Activated CD8-positive, alpha-beta memory T cell treated with anti-CD3 and anti-CD28 coated beads for 24 hours (primary cell): ENCODE data around the gene PPFIA1.
A peak's percentile ranks its signal among the peaks of the same experiment; 100 is the strongest.
"Not testable (repeated sequence)": the region's sequence is repeated elsewhere in the genome, so short reads cannot be mapped to it uniquely, and the experiment has no call there.

Experiments used
- DNase-seq: peaks from one replicate; pipeline ENCODE4 v3.0.0-alpha.2; 2020

Gene PPFIA1

DNA sequence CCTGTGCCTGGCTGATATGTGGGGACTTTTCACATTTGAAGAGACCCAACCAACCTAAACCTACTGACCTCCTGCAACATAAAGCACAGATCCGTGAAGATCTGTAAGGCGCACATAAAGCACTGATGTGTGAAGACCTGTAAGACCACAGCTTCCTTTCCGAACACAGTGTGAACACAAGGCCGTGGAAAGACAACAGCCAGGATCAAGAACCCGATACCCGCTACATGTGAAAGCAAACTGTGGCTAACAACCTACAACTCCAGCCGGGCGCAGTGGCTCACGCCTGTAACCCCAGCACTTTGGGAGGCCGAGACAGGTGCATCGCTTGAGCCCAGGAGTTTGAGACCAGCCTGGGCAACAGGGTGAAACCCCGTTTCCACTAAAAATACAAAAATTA is 17.6 kb upstream of the PPFIA1 start:
- DNase-seq: no peak

DNA sequence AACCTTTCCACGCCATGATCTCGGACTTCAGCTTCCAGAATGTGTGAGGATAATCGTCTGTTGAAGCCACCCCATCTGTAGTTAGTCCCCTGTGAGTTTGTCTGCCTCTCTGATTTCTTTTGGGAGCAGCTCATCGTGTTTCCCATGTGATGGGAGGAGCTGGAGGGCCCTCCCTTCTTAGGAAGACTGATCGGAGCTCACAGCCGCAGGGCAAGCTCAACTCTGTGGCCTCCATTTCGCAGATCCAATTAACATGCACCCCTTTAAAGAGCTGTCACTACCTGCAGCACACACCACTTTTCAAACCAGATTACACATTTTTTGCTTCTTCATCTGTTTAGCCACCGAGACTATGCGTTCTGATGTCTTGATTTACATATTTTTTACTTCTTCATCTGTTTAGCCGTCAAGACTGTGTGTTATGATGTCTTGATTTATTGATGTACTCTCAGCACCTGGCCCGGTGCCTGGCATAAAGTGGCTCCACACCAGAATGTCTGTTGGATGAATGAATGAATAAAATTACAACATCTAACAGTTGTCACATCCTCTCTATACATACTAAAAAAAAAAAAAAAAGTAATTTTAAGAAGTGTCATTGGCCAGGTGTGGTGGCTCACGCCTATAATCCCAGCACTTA is 14.9 kb upstream of the PPFIA1 start:
- DNase-seq: no peak

DNA sequence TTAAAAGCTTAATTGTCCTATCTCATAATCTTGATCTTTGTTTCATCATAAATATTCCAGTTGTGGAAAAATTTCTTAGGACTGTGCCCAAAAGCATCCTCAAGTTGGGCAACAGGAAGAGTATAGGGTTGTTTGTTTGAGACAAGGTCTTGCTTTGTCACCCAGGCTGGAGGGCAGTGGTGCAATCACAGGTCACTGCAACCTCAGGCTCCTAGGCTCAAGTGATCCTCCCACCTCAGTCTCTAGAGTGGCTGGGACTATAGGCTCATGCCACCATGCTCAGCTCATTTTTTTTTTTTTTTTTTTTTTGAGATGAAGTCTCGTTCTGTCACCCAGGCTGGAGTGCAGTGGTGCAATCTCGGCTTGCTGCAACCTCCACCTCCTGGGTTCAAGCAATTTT is 11.4 kb upstream of the PPFIA1 start:
- DNase-seq: not testable (repeated sequence)

DNA sequence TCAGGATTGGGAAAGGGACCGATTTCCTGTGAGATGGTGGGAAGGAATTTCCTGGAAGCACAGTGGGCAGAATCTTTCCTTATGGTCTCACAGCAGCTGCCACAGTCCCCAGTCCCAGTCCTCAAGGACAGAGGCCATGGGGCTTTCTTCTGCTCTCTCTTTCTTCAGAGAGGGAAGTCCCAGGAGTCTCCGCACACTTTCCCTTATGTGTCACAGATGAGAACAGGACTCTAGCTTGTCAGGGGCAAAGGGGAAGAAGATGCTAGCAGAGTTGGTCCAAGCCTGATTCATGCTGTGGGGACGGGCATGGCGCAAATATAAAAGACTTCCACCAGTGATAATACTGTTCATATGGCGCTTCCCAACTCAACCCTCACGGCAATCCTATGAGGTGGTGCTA is 7.5 kb upstream of the PPFIA1 start:
- DNase-seq: no peak

DNA sequence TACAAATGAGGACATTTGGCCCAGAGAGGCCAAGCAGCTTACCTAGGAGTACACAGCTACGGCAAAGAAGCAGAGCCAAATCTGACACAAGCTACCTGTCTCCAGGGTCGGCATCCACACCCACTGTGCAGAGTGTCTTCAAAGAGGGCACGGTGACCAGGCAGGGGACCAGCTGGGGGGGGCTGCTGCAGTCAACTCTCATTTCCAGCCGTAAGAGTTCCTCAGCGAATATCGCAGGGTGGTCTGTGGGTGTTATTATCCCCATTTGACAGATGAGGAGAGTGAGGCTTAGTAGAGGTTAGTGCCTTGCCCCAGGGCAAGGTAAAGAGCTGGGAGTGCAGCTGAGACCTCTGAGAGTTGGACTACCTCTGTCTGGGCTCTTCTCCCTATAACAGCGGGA is 7.1 kb upstream of the PPFIA1 start:
- DNase-seq: no peak

DNA sequence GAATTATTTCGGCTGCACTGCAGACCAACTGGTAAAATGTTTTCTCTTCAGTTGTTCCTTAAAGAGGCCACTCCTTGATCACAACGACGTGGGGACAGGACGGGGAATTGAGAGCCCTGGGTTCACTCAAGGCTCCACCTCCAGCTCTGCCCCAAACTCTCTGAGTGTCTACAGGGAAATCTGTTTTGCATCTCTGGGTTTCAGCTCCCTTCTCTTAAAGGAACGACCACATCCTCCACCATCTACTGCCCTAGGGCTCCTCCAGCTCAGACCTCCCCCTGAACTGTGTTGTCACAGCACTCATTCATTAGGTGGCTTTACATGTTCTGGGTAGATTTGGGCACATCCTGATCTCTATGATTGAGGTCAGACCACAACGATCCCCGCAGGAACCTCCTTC is 5.1 kb upstream of the PPFIA1 start:
- DNase-seq: no peak

DNA sequence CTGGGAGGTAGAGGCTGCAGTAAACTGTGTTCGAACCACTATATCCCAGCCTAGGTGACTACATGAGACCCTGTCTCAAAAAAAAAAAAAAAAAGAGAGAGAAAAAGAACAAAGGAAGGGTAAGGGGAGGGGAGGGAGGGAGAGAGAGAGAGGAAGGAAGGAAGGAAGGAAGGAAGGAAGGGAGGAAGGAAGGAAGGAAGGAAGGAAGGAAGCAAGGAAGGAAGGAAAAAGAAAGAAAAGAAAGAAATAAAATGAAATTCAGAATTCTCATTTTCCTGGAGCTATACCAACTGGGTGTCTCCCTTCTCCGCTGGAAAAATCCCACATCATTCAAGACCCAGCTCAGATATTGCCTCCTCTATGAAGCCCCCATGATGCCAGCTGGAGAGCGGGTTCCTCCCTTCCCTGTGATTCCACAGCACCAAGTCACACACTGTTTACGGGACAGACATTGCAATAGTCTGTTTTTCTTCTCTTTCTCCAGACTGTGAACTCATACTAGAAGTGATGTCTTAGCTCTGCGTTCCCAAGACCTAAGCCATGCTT is 3.0 kb upstream of the PPFIA1 start:
- DNase-seq: no peak

DNA sequence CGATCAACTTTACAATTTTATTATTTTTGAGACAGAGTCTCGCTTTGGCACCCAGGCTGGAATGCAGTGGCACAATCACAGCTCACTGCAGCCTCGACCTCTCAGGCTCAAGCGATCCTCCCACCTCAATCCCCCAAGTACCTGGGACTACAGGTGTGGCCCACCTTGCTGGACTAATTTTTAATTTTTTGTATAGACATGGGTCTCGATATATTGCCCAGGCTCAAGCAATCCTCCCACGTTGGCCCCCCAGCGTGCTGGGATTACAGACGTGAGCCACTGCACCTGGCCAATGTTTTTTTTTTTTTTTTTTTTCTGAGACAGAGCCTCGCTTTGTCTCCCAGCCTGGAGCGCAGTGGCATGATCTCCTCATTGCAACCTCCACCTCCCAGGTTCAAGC is 2.0 kb upstream of the PPFIA1 start:
- DNase-seq: no peak

DNA sequence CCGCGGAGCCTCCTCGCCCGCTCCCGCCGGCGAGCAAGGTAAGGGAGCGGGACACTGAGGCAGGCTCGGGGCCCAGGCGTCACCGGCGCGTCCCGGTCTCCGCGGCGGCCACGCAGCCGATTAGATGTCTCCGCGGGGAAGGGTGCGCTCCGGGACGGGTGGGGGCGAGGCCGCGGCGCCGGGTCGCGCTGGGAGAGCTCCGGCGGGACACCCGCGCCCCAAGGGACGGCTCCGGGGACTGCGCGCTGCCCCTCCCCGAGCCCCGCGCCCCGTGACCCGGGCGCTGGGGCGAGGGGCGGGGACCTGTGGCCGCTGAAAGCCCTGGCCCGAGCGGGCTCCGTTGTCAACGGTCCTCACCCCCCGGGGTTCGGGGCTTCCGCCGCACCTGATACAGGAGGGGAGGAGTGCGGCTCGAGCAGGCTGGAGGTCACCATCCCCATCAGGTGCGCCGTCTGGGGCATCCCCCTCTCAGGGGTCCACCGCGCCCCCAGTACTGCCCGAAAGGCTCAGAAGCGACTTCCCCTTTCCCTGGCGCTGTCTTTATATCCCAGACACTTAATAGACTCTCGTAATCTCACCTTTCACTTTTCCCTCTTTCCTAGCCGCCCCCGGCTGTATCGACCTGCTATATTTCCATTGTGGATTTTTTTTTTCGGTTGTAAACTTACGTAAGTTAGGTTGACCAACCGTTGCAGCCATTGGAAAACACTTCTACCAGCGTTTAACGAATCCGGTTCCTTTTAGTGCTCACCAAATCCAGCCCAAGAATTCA is 573 bp downstream of the PPFIA1 start:
- DNase-seq: peak; percentile 81

DNA sequence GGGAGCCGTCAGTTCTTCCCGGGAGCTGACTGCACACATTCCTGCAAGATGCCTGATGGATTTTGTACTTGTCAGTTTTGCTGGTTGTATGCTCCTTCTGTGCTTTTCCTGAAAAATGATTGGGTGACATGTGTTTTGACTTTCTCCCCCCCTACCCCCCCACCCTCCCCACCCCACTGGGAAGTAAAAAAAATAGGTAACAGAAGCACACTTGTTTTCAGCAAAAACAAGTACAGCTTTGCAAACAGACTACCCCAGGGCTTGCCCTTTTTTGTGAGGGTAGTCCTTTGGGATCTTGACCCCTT is 1.1 kb downstream of the PPFIA1 start:
- no peak for DNase-seq

DNA sequence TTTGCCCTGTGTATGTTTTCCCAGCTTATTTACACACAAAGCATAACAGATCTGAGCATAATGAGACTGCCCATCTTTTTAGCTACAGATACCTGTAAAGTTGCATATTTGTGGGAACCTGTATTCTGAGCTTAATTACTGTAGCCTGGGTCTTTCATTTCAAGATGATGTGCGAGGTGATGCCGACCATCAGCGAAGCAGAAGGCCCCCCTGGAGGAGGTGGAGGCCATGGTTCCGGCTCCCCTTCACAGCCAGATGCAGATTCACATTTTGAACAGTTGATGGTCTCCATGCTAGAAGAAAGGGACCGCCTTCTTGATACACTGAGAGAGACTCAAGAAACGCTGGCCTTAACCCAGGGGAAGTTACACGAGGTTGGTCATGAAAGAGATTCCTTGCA is 1.5 kb downstream of the PPFIA1 start:
- no peak for DNase-seq

DNA sequence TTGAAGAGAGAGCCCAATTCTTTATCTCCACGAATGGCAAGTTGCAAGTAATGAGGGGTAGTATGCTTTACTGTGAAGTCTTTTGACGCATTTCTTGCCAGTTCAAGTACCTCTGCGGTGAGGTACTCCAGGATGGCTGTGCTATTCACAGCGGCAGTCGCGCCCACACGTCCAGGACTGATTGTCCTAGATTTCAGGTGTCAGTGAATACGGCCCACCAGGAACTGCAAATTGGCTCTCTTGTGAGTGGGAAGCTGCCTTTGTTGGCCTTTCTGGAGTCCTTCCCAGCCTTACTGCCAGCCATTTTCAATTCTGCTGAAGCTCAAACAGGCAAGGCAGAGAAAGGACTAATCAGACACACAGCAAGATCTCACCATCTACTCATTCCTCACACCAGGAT is 8.5 kb downstream of the PPFIA1 start:
- no peak for DNase-seq

DNA sequence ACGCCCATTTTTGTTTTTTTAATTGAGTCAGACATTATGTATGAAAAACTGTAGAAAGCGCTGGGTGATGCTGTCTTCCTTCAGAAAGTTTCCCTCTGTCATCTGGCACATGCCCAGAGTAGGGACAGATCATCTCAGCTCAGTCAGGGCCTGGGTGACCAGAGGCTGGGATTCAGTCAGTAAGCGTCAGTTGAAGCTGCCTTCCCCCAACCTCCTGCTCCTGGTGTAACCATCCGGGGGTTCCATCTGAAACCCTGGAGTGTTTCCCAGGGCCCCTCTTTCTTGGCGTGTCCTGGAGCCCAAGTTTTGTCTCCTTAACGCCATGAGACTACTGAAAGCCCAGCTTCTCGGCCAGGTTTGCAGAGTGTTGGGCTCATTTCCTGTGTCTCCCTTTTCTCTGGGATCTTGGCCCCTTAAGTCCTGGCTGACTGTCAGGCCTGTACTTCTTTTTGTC is 10.7 kb downstream of the PPFIA1 start:
- no peak for DNase-seq

DNA sequence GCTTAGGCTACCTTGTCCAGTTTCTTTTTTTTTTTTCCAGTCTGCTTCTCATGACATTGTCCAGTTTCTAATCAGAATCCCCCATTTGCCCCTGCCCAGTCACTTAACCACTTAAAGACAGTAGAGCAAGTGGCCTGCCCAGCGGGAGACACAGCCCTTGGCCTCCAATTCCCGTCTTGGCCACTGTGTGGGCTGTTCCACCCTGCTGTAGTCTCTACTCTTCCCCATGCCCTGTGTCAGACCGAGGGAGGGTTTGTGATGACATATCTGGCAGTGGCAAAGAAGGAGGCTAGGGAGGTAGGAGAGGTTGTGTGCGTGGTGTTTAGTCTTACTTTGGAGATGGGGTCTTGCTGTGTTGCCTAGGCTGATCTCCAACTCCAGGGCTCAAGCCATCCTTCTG is 11.5 kb downstream of the PPFIA1 start:
- DNase-seq: no peak

DNA sequence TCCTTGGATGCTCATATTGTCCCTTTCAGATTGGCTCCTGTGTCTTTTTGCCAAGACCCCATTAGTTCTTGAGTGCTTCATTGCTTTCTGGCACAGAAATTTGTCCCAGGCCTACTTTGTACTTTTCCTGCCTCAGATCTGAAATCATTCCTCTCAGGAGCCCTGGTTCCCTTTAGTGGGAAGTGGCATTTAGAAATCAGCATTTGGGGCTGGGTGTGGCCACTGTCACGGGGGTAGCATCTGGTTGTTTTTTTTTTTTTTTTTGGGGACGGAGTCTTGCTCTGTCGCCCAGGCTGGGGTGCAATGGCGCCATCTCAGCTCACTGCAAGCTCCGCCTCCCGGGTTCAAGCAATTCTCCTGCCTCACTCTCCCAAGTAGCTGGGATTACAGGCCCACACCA is 18.2 kb downstream of the PPFIA1 start:
- no peak for DNase-seq

DNA sequence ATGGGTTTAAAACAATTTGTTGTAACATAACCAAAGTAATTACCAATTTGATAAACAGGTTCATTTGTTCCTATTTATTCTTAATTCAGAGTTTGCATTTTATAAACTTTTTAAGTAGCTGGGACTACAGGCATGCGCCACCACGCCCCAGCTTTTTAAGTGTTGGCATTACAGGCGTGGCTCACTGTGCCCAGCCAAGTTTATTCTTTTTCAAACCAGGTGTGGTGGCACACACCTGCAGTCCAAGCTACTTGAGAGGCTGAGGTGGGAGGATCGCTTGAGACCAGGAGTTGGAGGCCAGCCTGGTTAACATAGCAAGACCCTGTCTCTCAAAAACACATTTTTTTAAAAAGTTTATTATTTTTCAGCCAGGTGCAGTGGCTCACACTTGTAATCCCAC is 19.1 kb downstream of the PPFIA1 start:
- no peak for DNase-seq

DNA sequence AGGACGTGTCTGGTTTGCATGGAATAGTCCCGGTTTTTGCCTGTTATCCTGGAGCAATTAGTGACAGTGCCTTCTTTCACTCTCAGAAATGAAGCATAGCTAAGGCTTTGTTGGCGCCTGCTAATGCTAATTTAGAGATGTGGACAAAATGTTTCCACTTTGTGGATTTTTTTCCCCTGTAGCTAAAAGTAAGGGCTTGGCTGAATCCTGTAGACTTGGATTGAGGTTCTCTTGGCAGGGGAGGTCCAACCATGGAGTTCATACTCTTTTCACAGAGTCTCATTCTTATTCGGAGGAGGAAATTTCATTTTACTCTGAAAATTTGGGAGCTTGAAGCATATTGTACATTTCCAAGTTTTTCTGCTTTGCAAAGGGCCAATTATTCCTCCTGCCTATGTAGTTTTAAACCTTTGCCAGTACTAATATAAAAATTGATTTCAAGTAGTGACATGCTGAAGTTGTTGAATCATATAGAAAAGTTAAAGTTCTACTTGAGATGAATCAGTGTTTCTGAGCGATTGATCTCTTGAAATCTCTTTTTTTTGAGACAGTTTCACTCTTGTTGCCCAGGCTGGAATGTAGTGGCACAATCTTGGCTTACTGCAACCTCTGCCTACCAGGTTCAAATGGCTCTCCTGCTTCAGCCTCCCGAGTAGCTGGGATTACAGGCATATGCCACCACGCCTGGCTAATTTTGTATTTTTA is 20.0 kb downstream of the PPFIA1 start:
- DNase-seq: no peak

DNA sequence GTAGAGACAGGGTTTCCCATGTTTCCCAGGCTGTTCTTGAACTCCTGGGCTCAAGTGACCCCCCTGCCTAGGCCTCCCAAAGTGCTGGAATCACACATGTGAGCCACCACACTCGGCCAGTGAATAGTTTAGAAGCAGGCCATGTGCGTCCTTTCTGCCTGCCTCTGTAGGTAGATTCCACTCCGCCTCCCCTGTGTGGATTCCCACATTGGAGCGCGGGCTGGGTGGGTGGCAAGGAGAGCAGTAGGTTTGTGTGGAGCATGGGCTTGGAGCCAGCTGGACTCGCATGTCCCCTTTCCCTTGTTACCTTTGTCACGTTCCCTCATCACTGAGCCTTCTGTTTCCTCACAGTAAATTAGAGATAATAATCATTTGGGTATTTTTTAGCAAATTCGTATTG is 21.7 kb downstream of the PPFIA1 start:
- no peak for DNase-seq

DNA sequence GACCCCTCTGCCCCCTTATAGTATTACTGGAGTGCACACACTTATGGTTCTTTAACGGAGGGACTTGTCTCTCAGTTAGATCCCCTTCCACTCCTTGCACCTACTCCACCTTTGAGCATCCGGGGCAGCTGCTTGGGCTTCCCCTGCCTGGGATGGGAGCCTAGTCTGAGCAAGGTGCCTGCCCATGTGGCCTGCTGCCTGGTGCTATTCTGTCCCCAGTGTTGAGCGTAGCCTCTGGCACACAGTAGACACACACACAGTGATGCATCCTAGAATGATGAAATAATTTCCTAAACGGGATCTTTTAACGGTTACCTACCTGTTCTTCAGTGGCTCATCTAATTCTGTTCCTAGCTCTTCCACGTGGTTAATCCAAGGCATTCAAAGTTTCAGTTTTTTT is 22.4 kb downstream of the PPFIA1 start:
- no peak for DNase-seq

DNA sequence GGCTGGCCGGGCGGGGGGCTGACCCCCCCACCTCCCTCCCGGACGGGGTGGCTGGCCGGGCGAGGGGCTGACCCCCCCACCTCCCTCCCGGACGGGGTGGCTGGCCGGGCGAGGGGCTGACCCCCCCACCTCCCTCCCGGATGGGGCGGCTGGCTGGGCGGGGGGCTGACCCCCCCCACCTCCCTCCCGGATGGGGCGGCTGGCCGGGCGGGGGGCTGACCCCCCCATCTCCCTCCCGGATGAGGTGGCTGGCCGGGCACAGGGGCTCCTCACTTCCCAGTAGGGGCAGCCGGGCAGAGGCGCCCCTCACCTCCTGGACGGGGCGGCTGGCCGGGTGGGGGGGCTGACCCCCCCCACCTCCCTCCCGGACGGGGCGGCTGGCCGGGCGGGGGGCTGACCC is 24.7 kb downstream of the PPFIA1 start:
- DNase-seq: not testable (repeated sequence)

DNA sequence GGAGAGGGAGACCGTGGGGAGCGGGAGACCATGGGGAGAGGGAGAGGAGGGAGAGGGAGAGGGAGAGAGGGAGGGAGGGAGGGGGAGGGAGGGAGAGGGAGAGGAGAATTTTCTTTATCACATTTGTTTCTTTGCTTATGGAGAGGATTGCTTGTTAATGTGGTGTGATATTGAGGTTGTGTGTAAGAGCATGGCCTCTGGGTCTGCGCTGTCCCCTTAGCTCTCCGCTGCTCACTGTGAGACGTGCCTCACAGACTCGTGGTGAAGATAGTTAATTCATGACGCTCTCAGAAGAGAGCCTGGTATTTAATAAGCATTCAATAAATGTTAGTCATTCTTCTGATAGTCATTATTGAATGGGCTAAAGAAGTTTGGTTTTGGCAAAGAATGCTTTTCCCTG is 26.2 kb downstream of the PPFIA1 start:
- DNase-seq: no peak

DNA sequence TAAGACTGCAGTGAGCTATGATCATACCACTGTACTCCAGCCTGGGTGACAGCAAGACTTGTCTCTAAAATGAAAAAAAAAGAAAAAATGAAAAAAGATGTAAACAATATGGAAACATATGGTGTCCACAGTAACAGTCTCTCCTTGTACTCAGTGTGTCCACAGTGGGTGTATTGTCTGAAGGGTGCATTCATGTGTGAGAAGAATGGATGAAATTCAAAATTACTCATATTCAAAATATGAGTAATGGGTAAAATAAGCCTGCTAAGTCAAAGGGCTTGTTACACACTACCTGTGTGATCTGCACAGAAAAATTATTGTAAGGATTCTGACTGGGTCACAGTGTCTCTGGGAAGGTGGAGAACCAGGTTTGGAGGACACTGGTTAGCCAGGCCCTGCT is 26.9 kb downstream of the PPFIA1 start:
- DNase-seq: no peak

DNA sequence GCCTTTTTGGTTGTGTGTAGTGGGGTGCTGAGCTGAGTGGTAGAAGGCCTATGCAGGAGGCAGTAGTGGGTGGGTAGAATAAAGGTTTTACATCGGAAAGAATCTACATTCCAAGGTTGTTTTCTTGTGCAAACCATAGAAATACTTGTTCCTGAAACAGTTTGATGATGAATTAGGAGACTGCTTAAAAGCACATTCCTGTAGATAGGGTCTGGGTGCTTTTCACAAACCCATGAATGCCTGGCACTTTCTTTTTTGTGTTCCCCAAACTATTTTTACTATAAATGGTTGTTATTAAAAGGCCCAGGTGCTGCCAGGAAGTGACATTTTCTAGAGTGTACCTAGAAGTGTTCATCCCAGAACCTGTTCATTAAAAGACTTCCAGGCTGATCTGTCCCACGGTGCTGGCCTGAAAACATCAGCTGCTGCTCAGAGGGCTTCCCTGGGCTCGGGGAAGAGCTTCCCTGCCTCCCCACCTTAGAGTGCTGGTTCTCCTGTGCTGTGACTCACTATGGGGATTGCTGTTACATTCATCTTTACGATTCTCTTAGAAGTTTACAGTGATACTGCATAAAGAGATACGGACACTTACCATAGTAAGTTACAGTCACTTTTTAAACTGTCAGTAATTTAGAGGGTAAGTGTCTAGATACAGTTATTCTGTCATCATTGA is 27.9 kb downstream of the PPFIA1 start:
- no peak for DNase-seq

DNA sequence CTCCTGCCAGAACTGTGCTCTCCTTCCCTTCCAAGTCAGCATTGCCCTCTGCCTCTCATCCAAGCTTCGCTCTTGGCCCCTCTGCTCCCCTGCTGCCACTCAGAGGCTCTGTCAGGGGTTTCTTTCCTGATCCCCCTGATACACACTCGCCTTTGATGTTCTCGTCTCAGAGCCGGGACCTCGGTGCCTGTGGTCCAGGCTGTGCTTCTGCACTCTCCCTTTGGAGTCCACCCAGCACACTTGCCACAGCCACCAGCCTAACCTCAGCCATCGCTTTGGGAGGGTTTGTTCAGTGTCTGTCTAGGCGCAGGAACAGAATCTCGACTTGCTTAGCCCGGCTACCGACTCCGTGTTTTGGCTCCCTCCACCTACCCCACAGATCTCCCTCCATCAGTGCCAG is 29.1 kb downstream of the PPFIA1 start:
- no peak for DNase-seq
